SK-N-SH treated with all-trans-retinoic acid at 6 μM for 48 hours (cell line): ENCODE data around the gene RAD23A.

Source experiments
- ARNTL ChIP-seq: fragments of 450-650 bp; formaldehyde crosslinking; IDR thresholded peaks from 2 replicates; pipeline ENCODE4 v1.5.0; 2020; ENCODE audit warnings: low read depth, mild to moderate bottlenecking, moderate library complexity, borderline replicate concordance
- ISL1 ChIP-seq: fragments of 250-450 bp; sonication (Bioruptor Pico); IDR thresholded peaks from 2 replicates; pipeline ENCODE4 v2.1.2; 2022; ENCODE audit warnings: mild to moderate bottlenecking, moderate library complexity
- PATZ1 ChIP-seq: fragments of 250-450 bp; sonication (Bioruptor Pico); IDR thresholded peaks from 2 replicates; pipeline ENCODE4 v1.8.0; 2020; ENCODE audit warnings: mild to moderate bottlenecking, moderate library complexity, borderline replicate concordance
- PPARA ChIP-seq: fragments of 250-450 bp; sonication (Bioruptor Pico); IDR thresholded peaks from 2 replicates; pipeline ENCODE4 v1.5.0; 2020; ENCODE audit warnings: mild to moderate bottlenecking, borderline replicate concordance
- RARB ChIP-seq: fragments of 250-450 bp; sonication (Bioruptor Pico); IDR thresholded peaks from 2 replicates; pipeline ENCODE4 v1.8.0; 2021; ENCODE audit warnings: mild to moderate bottlenecking, moderate library complexity
- ZFP3 ChIP-seq: fragments of 250-450 bp; sonication (Bioruptor Pico); IDR thresholded peaks from 2 replicates; pipeline ENCODE4 v1.5.0; 2020; ENCODE audit warnings: mild to moderate bottlenecking, moderate library complexity
- ZFP30 ChIP-seq: fragments of 450-650 bp; formaldehyde crosslinking; IDR thresholded peaks from 2 replicates; pipeline ENCODE4 v1.5.0; 2022; ENCODE audit warnings: mild to moderate bottlenecking, moderate library complexity
- ZNF70 ChIP-seq: fragments of 450-650 bp; formaldehyde crosslinking; IDR thresholded peaks from 2 replicates; pipeline ENCODE4 v1.5.0; 2020; ENCODE audit warnings: mild to moderate bottlenecking, moderate library complexity
- TF ChIP-seq, protein P1 (sequence below): fragments of 250-450 bp; sonication (Bioruptor Pico); IDR thresholded peaks from 2 replicates; pipeline ENCODE4 v1.5.1; 2020; ENCODE audit warnings: low read depth, mild to moderate bottlenecking, moderate library complexity

DNA sequence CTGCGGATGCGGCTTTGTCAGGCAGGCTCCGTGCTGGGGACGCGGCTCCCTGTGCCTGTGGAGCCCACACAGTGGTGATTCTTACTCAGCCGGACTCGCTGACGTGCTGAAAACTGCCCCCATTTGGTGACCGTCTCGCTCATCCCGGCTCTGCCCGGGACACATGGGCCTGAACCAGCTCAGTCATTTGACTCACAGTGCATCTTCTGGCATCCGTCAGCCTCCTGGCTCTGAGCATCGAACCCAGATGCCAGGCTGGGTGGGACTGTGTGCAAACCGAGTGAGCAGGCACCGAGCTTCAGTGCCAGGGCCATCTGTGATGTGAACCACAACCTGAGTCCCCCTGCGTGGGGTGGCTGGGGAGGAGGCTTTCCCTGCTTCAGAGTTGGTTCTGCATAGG is 49.2 kb upstream of the RAD23A start:
- TF ChIP-seq ARNTL (CRISPR knock-in tag) (no peak), ZNF70 (CRISPR knock-in tag) (no peak), ZFP3 (CRISPR knock-in tag) (no peak), RARB (no peak), PPARA (CRISPR knock-in tag) (no peak), PATZ1 (CRISPR knock-in tag) (no peak), ZFP30 (CRISPR knock-in tag) (no peak), ISL1 (no peak)
- TF ChIP-seq, protein P1, sequence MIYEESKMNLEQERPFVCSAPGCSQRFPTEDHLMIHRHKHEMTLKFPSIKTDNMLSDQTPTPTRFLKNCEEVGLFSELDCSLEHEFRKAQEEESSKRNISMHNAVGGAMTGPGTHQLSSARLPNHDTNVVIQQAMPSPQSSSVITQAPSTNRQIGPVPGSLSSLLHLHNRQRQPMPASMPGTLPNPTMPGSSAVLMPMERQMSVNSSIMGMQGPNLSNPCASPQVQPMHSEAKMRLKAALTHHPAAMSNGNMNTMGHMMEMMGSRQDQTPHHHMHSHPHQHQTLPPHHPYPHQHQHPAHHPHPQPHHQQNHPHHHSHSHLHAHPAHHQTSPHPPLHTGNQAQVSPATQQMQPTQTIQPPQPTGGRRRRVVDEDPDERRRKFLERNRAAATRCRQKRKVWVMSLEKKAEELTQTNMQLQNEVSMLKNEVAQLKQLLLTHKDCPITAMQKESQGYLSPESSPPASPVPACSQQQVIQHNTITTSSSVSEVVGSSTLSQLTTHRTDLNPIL (CRISPR knock-in tag): no peak
